CD4-positive, alpha-beta T cell treated with Interleukin-15 for 1 hour (primary cell): ENCODE measurements around the gene PODXL.
"Not testable (repeated sequence)": the region's sequence is repeated elsewhere in the genome, so short reads cannot be mapped to it uniquely, and the experiment has no call there.

Experiments
- DNase-seq: peaks from one replicate; pipeline ENCODE4 v3.0.0-alpha.2; 2020

The PODXL gene

DNA sequence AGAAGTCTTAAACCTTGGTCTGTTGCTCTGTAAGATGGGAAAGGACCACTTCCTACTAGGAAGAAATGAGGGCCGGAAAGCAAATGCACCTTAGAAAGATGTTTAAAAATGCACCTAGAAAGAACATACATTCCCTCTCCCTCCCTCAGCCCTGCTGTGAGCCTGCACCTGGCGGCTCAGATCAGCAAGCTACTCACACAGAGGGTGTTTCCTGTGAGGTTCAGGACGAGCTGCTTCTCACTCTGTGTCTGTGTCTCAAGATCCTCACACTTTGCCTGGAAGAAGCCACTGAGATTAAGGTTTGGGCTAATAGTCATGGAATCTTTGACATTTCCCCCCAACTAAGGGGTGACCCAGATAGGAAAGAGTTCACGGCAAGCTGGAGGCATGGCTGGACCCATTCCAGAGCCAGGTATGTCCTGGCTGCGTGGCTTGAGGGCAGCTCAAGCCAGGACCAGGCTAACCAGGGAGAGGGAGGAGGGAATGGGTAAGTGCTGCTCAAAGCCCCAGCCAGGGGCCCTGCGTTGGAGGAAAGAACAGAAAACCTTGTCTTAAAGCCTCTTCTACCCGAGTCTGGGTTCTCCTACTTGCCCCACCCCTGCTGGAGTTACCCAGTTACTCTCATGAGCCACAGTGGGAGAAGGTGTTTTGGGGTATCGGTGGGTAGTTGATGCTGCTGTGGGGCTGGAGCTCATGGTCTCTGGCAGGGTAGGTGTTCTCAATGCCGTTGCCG lies 47.5 kb downstream of the PODXL start:
- DNase-seq: no peak

DNA sequence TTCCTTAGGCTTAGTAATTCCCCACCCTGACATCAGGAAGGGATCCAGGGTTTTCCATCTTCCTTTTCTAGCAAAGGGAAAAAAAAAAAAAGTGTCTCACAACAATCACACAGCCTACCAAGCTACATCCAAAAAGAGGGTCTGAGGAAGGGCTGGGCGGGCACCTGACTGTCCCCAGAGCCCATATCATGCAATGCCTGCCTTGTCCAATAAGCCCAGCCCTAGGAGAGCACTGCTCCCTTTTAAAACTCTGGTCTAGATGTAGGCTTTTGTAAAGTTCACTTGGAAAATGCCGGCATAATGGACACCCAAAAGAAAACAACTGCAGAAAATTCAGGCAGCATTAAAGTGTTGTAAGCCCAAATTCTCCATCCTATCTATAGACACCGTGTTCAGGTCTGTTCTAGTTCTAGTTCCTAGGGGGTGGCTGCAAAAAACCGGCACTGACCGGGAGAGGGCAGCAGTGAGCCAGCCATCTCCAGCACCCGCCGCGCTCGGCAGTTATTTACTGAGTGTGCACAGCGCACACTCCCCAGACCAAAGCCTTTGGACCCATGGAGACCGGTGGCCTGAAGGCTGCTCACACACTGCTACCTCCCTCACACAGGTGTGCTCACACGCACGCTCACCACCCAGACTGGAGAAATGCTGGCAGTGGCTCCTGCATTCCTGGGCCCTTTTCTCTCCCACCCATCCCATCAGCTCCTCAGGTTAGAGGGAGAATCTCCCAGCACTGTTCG lies 48.7 kb downstream of the PODXL start:
- DNase-seq: peak; percentile 69

DNA sequence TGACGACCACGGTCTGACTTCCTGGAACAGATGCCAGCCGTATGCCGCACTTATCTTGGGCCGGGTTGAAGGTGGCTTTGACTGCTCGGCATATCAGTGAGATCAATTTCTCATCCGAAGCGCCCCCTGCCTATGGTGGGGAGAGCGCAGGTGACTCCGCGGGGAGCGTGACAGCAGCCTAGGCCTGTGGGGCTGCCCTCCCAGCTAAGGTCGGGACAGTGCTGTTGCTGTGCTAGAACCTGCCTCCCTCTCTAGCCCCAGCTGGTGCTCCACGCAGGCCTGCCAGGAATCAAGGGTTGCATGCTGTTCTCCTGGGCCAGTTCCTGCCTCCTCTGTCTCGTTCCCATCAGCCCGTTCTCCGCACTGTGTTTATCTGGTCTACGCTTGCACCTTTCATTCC lies 49.8 kb downstream of the PODXL start:
- DNase-seq: no peak

DNA sequence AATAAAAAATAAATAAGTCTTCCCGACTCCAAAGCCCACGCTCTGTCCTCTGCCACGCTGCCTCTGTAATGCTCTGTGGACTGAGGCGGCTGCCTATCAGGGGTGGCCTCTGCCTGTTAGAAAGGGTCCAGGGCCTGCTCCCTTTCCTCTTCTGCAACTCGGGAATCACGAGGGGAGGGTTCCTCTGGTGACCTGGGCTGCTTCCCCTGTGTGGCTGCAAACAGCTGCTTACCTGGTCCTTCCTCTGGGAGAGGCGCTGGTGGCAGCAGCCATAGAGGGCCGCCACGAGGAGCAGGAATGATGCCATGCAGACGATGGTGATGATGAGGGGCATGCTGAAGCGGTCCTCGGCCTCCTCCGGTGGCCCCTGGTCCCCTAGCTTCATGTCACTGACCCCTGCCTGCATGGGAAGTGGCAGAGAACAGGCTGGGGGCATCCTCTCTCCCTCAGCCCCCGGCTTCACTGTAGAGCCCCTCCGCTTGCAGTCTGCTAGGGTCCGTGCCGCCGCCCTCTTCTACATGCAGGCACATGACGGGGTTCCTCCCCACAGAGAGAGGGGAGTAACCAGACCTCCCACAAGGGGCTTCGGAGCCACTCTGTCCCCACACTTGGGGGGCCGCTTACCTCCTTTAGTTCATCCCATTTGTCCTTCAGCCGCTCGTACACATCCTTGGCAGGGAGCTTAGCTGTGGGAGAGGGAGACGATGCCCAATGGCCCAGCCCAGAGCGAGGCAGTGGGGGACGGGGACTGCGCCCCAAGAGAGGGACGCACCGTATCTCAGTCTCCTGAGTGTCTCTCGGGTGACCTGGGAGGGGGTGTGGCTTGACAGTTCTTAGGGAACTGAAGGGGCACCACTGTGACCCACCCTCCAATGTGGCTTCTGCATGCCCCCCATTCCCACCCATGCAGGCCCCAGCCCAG lies 50.5 kb downstream of the PODXL start:
- no peak for DNase-seq

DNA sequence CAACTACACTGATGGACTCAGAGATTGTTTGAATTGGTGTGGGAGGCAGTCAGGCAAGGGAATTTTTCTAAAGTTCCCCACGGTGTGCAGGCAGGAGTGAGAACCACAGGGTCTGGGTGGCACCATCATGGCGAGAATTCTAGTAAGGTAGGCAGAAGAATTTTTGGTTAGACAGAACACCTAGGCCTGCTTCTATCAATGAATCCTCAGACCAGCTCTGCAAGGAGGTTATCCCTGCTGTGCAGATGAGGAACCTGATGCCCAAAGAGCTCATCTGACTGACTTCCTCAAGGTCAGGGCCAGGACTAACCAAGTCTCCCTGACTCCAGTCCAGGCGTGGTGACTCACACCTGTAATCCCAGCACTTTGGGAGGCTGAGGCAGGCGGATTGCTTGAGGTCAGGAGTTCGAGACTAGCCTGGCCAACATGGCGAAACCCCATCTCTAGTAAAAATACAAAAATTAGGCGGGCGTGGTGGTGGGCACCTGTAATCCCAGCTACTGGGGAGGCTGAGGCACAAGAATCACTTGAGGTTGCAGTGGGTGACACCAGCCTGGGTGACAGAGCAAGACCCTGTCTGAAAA lies 51.3 kb downstream of the PODXL start:
- not testable (repeated sequence) for DNase-seq

DNA sequence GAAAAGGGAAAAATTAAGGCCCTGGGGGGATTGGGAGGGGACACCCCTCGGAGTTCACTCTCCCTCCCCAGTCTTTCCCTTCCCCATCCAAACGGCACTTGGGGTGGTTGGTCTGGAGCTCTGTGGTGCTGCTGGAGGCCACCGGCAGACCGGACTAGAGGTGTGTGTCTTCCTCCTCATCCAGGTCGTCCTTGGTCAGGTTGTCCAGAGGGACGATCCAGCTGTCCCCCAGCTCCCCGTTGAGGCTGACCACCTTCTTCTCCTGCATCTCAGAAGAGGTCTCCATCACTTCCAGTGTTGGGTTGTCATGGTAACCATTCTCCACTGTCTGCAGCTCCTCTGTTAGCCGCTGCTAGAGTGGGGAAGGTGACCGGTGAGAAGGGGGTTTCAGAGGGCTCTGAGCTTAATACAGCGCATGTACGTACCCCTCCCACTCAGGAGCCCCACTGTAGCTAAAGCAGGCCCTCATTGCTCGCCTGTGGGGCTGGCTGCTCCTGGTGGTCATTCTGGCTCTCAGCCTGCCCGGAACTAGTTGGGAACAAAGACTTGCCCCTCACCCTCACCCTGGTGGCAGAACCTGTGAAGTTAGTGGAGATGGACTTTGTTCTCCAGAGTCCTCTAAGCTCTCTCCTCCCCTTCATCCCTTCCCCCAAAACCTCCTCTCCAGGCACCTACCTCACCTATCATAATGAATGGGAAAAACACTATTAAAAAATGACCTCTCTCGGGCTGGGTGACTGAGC lies 52.1 kb downstream of the PODXL start:
- no peak for DNase-seq

DNA sequence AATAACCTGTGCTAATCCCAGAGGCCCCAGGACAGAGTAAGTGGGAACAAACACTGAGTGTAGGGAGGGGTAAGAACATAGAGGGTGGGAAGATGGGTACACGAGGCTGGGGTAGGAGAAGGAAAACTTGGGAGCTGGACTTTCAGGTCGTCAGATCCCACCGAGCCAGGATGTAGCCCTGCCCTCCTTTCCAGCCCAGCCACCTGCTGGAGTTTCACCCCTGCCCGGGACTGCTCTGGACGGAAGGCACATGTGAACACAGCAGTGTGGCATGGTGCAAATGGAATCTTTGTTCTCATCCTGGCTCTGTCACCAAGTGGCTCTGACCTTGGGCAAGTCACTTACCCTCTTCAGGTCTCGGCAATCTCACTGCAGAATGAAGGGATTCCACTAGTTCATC lies 52.8 kb downstream of the PODXL start:
- DNase-seq: no peak

DNA sequence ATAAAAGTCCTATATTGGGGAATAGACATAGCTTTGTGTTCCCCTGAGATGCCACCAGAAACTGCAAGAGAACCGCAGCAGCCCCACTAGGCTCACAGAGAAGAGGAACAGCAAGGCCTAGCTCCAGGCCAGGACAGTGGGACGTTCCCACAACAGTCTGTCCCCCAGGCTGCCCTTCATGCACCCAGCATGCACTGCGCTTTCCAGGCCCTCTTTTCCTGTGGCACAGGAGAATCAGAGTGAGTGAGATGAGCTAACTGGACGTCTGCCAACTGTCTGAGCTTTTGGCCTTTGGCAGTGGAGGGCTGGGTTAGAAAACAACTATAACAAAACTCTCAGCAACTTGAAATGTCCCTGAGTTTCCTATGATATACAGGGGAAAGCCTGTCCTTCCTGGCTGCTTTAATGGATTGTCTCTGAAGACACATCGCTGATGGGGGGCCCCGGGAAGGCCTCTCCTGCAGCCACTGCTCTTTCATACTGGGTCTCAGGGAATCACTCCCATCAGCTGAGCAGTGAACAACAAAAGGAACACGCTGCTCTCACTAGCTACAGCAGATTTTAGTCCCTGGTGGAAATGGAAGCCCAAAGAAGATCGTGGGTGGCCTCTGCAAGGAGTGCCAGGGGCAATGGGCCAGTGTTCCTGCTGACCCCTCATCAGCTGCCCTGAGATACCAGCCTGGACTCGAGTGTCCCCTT lies 53.5 kb downstream of the PODXL start:
- no peak for DNase-seq

DNA sequence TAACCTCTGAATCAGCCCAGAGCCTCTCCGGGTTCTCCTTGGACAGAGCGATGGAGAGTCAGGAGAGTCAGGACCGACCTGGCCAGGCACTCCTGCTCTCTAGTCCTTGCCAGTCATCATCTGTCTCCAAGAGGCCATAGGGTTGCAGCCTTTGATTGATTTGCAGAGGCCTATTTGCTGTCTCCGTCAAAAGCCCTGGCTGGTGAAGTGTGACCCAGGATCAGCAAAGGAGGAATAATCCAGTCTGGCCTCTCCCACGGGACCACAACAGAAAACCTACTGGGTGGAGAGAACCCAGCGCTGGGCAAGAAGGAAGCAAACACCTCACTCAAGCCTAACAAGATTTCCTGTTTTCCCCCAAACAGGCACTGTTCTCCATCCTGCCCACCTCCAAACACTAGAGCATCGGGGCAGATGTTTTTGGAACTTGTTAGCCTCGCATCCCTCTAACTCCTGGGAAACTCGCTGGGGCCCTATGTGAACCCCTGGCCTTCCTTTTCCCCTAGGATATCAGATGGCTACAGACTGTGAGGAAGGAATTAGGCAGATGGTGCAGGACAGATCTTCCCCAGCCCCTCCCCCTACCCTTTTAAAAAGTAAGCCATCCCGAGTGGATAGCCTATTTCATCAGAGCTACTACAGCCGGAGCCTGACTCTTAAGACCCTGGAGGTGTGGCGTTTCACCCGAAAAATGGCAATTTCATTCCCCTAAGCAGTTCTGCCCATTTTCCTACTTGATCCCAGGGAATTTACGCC lies 54.3 kb downstream of the PODXL start:
- DNase-seq: no peak

DNA sequence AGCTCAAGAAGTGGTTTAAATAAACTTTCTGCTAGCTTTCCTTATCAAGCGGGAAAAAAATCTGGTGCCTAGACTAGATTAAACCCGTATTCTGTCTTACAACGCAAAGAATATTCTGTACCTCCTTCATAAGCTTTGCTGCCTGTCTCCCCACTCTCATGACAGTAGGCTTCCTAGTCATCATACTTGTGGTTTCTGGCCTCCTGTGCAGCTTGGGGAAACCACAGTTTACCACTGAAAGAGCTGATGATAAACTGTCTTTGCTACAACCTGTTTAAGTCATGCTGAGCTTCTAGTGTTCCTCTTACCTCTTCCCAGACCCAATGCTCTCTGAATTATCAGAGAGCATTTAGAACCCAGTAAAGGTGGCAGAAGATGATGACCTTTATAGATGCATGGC lies 55.0 kb downstream of the PODXL start:
- DNase-seq: peak; percentile 19

DNA sequence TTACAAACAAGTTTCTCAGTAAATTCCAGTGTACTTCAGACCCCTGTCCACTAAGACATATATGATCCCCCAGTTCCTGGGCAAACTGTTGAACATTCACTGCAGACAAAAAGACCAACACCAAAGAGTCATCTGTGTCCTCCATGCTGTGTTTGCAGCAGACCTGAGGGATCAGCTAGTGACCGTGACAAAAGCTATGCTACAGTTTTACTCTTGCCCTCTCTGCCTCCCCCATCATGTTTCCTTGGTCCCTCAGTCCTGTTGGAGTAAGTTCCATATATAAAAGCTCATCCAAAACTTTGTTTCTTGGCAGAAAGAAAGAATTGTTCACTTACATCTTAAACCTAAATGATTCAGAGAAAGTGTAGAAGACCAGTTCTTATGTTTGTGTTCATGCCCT lies 56.1 kb downstream of the PODXL start:
- DNase-seq: no peak

DNA sequence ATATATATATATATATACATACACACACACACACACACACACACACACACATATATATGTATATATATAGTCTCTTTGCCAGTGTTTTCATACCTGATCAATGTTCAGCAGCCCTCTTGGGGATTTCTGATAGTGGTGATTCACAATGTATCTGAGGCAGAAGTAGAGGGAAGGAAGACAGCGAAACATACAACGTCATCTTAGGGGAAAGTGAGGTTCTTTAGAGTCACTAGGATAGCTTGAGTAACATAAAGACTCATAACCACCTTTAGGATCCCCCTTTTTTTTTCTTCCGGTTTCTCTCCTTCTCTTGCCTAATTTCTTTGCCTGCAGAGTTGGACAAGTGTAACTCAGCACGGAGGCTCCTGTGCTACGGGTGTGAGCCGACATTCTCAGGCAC lies 56.6 kb downstream of the PODXL start:
- DNase-seq: no peak

DNA sequence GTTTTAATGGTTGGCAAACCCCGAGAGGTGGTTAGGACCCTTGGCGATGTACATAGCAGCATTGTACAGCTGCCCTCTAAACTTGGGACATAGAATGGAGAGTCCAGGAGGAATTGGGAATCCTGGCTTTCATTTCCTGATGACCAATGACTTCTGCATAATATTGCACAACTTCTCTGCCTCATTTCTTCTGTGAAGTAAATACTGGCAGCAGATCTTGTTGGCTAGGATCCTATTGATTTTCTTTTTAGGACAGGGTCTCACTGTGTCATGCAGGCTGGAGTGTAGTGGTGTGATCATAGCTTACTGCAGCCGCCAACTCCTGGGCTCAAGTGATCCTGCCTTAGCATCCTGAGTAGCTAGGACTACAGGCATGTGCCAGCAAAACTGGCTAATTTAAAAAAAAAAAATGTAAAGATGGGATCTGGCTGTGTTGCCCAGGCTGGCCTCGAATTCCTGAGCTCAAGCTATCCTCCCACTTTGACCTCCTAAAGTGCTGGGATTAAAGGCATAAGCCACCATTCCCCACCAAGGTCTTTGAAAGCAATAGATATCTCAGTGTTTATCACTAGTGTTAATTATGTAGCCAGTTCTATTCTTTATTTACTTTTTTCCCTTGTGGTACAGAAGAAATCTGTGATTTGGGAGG lies 58.1 kb downstream of the PODXL start:
- DNase-seq: no peak

DNA sequence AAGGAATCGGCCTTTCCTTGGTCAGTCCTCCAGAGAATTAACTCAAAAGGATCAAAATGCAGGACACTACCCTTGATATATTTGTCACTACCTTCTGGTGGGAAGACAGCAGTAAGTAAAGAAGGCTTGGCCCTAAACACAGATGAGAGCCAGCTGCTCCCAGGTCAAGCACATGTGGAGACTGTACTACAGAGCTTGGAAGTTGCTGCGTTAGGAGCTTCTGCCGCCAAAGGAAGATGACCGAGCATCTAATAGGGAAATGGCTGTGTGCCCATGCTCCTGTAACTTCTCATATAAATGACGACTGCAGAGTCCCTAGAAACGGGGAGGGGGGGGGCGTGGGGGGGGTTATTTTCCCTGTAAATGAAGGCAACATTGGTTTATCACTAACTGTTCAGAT lies 59.0 kb downstream of the PODXL start:
- no peak for DNase-seq

DNA sequence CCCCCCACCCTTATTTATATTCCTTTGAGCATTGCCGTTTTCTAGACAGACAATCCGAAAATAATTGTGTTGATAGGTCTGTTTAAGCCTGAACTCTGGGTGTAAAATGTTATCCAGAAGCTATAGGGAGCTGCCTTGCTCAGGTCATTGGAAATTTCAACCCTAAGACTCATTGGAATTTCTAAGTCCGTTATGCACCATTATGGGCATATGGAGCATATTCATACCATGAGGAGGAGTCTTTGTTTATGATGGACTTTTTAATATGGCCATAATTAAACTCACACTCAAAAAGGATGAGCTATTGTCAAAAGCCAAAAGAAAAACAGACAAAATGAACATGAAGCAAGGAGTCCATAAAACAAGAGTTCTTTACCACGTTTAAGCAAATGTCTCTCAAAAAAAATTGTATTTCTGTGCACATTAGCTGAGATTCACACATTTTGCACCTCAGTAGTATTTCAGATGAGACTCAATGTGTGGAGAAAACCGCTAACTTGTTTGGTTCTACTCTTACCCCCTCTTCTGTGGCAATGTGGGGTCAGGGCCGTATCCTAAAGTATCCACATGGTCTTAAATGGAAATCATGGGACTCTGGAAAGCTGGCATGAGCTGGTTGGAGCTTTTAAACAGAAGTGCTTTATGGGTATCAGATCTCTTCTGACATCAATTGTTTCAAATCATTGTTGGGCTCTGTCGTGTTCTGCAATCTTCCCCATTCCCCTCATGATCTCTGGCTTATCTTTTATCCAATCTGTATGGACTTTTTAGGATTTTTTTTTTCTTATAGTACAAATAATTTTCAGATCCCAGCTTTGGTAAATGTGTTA lies 60.5 kb downstream of the PODXL start:
- no peak for DNase-seq

DNA sequence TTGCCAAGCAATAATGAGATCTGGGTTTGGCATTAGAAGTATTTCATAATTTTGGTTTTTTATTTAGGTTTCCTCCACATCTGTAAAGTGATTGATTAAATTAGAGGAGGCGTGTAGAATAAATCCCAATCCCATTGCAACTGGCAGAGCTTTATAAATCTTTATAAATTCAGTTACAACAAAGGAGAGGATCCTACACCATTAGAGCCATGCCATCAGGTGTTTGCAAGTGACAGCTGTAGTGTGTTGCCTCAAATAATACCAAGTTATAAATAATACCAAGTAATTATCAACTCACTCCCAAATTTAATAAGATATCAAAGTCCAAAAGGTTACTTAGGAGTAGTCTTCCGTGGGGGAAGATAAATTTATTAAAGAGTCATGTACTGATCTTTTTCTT lies 62.2 kb downstream of the PODXL start:
- DNase-seq: no peak

DNA sequence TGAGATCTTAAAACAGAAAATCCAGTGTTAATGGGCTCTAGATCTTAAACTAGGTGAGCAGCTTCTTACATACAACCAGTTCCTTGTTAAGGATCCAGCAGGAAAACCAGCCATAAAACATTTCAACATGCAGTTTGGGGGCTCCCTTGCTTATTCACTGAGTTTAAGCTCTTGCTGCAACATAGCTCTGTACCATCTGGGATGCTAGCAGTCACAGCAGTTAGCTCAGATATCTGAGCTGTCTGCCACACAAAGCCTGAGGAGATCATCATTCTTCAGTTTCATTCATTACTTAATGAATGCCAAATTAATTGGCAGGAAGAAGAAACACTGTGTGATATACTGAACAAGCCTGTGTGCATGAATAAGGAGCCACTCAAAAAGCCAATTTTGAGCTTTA lies 62.8 kb downstream of the PODXL start:
- DNase-seq: no peak

DNA sequence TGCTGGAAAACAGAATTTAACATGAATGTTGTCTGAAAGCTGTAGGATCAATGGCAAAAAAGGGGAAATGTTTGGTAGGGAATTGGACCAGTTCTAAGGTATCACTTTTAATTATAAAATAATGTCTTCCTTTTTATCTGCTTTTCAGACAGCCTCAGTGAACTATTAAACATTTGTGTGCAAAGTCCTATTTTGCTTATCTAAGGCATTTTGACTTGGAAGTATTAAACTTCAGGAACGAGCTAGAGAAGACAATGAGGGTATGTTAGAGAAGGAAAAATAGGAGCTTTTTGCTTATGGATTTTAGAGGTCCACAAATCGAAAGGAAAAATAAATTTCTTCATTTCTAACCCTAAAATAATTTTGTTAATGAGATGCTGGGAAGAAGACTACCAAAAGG lies 63.3 kb downstream of the PODXL start:
- DNase-seq: no peak

DNA sequence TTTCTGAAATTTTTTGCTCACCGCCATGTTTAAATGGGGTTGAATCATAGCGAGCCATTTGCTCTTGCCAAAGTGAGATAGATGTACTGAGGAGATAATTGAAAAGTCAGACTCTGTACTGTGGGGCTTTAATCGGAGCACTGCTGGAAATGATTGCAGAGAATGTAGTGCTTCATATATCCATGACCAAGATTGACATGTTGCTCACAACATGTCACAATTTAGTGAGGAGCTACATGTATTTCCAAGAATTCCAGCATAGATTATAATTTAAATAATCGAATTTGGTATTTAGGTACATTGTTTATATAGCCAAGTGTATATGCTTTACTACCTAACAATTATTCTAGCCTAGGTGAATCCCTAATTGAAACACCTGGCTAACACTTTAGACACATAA lies 66.5 kb downstream of the PODXL start:
- no peak for DNase-seq

DNA sequence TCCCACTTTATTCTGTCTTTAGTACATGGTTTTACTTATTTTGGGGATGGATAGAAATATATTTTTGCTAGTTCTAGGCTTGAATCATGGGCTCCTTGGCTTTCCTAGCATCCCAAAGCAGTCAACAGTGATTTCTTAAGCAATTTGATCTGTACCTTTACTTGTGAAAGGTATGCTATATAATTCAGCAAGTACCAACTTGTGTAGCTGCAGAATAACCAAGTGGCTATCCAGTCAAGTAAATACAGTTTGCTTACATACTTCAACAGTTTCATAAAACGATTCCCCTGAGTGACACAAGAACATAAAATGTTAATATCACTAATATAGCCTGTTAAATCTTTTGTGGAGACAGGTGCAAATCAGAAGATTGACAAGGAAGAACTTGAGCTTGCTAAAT lies 67.2 kb downstream of the PODXL start:
- DNase-seq: no peak
